KG1 (cell line): ENCODE results near the gene DRC1.

Experiments used
- DNase-seq: peaks from one replicate; lab custom pipeline; 2025; lab: John Stamatoyannopoulos, UW

Gene DRC1

GRCh38 chr2:26448651-26449050, 46.9 kb downstream of the DRC1 start:
- DNase-seq, result no peak

- no peak for DNase-seq
Measured at GRCh38 chr2:26449278-26450030, 47.7 kb downstream of the DRC1 start.

- DNase-seq, result no peak
Measured at GRCh38 chr2:26450031-26450635, 48.4 kb downstream of the DRC1 start.

GRCh38 chr2:26451700-26452099, 50.0 kb downstream of the DRC1 start:
- DNase-seq, result no peak

GRCh38 chr2:26453421-26454329, 52.0 kb downstream of the DRC1 start:
- no peak for DNase-seq

GRCh38 chr2:26454561-26455001, 52.9 kb downstream of the DRC1 start:
- no peak for DNase-seq

GRCh38 chr2:26455037-26455669, 53.4 kb downstream of the DRC1 start:
- DNase-seq, result no peak

- no peak for DNase-seq
Measured at GRCh38 chr2:26455670-26456439, 54.1 kb downstream of the DRC1 start.

- no peak for DNase-seq
Measured at GRCh38 chr2:26456440-26457250, 54.9 kb downstream of the DRC1 start.

GRCh38 chr2:26457251-26457666, 55.5 kb downstream of the DRC1 start:
- no peak for DNase-seq

- no peak for DNase-seq
Measured at GRCh38 chr2:26457695-26458364, 56.1 kb downstream of the DRC1 start.

- DNase-seq, result no peak
Measured at GRCh38 chr2:26458365-26459042, 56.8 kb downstream of the DRC1 start.

GRCh38 chr2:26459991-26460612, 58.4 kb downstream of the DRC1 start:
- no peak for DNase-seq

GRCh38 chr2:26460613-26461031, 58.9 kb downstream of the DRC1 start:
- no peak for DNase-seq

GRCh38 chr2:26461601-26462023, 59.9 kb downstream of the DRC1 start:
- DNase-seq, result no peak

- DNase-seq, result no peak
Measured at GRCh38 chr2:26462100-26462499, 60.4 kb downstream of the DRC1 start.

- DNase-seq, result no peak
Measured at GRCh38 chr2:26462511-26463243, 61.0 kb downstream of the DRC1 start.
